Fibroblast of villous mesenchyme (primary cell): ENCODE measurements around the gene AOC3. TPM values are rescaled to one million over a fixed set of nuclear protein-coding genes. Genes with fewer than 3 reads are reported as not detected.

Experiments
- DNase-seq: peaks from one replicate; pipeline ENCODE4 v3.0.0-alpha.2; 2010; ENCODE audit warnings: low read depth
- H3K4me3 ChIP-seq: 2 replicates; pipeline ENCODE4 v1.5.1; 2011; ENCODE audit warnings: low read depth, mild to moderate bottlenecking, low read length
- total RNA-seq: library from RNA; depleted of rRNA; stranded (reverse); fragments of >200 nt; gene quantifications from 2 replicates; pipeline ENCODE4 v1.2.3, GENCODE V29; 2012
- TF ChIP-seq, protein P1 (sequence below): IDR thresholded peaks from 2 replicates; pipeline ENCODE4 v1.5.1; 2012; ENCODE audit warnings: low read depth, mild to moderate bottlenecking, low read length; ENCODE audit not compliant: insufficient read depth

Gene AOC3
- total RNA-seq, 1 donor: under 0.01 TPM

GRCh38 chr17:42844271-42844670, 6.7 kb upstream of the AOC3 start, which contains the start of gene AOC2:
Gene AOC2 (plus strand): TSS chr17:42844580. CDS start chr17:42844627, 47 bp downstream.
- H3K4me3 ChIP-seq: no peak within 1 kb of the TSS
- TF ChIP-seq, protein P1, sequence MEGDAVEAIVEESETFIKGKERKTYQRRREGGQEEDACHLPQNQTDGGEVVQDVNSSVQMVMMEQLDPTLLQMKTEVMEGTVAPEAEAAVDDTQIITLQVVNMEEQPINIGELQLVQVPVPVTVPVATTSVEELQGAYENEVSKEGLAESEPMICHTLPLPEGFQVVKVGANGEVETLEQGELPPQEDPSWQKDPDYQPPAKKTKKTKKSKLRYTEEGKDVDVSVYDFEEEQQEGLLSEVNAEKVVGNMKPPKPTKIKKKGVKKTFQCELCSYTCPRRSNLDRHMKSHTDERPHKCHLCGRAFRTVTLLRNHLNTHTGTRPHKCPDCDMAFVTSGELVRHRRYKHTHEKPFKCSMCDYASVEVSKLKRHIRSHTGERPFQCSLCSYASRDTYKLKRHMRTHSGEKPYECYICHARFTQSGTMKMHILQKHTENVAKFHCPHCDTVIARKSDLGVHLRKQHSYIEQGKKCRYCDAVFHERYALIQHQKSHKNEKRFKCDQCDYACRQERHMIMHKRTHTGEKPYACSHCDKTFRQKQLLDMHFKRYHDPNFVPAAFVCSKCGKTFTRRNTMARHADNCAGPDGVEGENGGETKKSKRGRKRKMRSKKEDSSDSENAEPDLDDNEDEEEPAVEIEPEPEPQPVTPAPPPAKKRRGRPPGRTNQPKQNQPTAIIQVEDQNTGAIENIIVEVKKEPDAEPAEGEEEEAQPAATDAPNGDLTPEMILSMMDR: no peak
- DNase-seq: no peak

DNA sequence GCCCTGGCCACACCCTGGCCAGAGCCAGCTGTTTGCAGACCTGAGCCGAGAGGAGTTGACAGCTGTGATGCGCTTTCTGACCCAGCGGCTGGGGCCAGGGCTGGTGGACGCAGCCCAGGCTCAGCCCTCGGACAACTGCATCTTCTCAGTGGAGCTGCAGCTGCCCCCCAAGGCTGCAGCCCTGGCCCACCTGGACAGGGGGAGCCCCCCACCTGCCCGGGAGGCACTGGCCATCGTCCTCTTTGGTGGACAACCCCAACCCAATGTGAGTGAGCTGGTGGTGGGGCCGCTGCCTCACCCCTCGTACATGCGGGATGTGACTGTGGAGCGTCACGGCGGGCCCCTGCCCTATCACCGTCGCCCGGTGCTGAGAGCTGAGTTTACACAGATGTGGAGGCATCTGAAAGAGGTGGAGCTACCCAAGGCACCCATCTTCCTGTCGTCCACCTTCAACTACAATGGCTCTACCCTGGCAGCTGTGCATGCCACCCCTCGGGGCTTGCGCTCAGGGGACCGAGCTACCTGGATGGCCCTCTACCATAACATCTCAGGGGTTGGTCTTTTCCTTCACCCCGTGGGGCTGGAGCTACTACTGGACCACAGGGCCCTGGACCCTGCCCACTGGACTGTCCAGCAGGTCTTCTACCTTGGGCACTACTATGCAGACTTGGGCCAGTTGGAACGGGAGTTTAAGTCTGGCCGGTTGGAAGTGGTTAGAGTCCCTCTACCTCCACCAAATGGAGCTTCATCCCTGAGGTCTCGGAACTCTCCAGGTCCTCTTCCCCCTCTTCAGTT, 6.0 kb upstream of the AOC3 start:
- TF ChIP-seq, protein P1: no peak
- no peak for DNase-seq
- H3K4me3 ChIP-seq: no peak overlapping the region

- no peak for DNase-seq
- no peak overlapping the region for H3K4me3 ChIP-seq
- TF ChIP-seq, protein P1: no peak
These were observed 5.5 kb upstream of the AOC3 start for GRCh38 chr17:42845556-42845917.

DNA sequence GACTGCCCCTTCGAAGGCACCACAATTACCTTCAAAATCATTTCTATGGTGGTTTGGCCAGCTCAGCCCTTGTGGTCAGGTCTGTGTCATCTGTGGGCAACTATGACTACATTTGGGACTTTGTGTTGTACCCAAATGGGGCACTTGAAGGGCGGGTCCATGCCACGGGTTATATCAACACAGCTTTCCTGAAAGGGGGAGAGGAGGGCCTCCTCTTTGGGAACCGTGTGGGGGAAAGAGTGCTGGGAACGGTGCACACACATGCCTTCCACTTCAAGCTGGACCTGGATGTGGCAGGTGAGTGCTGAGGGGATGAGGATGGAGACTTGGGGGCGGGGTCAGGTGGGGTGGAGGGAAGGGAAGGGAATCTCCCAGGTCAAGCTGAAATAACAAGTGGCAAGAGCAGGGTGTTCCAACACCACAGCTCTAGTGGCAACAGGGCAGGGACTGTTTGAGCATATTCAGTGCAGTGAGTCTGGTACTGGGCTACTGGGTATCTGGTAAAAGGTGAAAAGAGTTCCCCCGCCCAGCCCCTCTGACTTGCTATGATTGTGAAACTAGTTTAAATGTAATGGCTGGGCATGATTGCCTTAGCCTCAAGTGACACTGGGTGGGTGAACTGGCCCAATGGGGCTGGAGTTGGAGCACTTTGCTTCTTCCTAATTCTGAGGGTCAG, 4.9 kb upstream of the AOC3 start:
- no peak for DNase-seq
- H3K4me3 ChIP-seq: no peak overlapping the region
- TF ChIP-seq, protein P1: no peak

DNA sequence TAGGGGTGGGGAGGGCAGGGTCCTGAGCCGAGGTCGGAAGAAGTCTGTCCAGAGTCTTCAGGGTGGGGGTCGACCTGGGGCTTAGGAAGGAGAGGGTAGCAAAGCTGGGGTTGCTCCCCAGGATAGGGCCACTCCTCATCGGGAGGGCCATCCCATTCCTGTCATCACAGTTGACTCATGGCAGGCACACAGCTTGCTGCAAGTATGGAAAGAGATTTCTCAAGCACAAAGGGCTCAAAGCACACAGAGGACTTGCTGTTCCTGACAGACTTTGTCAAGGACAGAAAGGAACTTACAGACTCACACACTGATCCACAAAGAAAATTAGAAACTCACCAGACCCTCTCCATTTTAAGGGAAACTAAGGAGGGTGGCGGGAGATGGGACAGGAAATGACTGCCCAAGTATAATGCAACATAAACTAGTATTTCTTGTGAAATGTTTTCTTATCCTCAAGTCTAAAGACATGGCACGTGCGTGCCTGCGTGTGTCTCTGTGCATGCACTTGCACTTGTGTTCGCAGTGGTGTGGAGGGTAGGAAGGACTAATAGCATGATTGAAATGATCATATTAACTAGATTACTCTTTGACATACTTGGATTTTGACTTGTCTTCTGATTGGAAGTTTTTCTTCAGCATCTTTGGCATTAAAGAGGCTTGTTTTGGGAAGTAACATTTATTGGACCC, 4.3 kb upstream of the AOC3 start:
- no peak overlapping the region for H3K4me3 ChIP-seq
- DNase-seq: peak; percentile 38
- TF ChIP-seq, protein P1: no peak

DNA sequence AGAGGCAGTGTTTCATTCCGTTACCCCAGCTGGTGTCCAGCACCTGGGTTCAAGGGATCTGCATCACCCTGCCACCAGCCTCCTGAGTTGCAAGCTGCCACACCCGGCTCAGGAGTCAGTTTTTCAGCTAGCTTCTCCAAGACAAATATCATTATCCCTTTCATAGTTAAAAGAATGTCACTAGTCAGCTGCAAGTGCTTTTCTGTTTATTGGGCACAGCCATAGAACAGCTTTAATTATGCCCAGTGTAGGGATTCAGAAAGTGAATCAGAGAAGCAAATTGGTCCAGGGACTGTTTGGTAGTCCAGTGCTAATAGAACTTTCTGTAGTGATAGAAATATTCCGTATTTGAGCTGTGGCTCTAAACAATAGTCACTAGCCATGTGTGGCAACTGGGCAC, 2.9 kb upstream of the AOC3 start:
- no peak for DNase-seq
- H3K4me3 ChIP-seq: no peak overlapping the region
- TF ChIP-seq, protein P1: no peak
